Kasumi-1 (cell line): Measurements from ENCODE around the gene ITGAX.

Experiments
- DNase-seq, 2 experiments: peaks; one replicate each; lab custom pipeline; 2025; lab: John Stamatoyannopoulos, UW

The ITGAX gene

GRCh38 chr16:31348579-31348978 lies 6.4 kb upstream of the ITGAX start:
- peak in 1 of 2 experiments; percentile 28 for DNase-seq

DNA sequence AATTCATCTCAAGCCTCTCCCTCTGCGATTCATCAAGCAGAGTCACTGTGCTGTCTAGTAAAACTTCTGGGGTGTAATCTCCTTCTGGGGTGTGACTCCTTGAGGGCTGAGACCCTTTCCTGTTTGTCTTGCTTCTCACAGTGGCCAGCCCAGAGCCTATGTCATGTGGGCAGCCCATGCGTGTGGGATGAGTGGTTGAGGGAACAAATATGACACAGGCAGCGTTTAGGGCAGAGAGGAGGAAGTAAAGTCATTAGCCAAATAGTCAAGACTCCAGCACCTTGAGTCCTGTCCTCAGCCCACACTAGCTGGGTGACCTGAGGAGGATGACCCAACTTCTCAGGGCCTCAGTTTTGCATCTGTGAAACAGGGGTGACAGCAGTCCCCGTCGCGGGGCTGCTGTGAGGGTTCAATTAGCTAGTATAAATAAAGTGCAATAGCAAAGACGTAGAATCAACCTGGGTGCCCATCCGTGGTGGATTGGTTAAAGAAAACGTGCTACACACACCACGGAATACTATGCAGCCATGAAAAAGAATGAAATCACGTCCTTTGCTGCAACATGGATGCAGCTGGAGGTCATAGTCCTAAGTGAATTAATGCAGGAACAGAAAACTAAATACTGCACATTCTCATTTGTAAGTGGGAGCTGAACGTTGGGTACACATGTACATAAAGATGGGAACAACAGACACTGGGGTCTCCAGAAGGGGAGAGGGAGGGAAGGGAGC lies 4.5 kb upstream of the ITGAX start:
- DNase-seq = peak in 1 of 2 experiments; percentile 2

DNA sequence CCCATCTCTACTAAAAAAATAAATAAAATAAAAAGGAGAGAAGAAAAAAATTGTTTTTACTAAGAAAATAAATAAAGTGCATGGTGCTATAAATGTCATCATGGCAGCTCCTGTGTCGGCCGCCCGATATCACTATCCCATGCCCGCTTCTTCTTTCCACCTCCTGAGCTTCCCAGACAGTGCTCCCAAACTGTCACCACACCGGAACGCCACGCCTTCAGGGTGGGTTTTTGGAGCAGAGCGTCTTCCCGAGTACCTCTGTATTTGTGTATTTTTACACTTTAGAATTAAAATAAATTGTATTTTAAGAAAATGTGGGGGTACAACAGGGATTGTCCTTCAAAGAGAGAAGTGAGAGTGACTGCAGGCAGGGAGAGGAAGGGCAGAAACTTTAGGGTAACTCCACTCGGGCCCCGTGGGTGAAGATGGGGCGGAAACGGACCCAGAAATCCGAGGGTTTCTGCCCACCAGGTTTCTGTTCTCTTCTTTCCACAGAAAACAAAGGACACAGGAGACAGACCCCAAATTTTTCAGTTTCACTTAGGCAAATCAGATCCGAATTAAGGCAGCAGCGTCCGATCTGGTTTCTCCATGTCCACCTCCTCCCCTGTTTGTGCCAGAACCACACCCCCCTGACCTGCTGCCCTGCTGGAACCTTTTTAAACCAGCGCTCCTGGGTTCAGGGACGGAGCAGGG lies 3.6 kb upstream of the ITGAX start:
- DNase-seq = no peak

GRCh38 chr16:31351942-31352325 lies 3.0 kb upstream of the ITGAX start:
- DNase-seq = peak; percentile 34 to 47

- peak; percentile 68 to 84 for DNase-seq
These were observed 2.4 kb upstream of the ITGAX start for GRCh38 chr16:31352376-31353115.

DNA sequence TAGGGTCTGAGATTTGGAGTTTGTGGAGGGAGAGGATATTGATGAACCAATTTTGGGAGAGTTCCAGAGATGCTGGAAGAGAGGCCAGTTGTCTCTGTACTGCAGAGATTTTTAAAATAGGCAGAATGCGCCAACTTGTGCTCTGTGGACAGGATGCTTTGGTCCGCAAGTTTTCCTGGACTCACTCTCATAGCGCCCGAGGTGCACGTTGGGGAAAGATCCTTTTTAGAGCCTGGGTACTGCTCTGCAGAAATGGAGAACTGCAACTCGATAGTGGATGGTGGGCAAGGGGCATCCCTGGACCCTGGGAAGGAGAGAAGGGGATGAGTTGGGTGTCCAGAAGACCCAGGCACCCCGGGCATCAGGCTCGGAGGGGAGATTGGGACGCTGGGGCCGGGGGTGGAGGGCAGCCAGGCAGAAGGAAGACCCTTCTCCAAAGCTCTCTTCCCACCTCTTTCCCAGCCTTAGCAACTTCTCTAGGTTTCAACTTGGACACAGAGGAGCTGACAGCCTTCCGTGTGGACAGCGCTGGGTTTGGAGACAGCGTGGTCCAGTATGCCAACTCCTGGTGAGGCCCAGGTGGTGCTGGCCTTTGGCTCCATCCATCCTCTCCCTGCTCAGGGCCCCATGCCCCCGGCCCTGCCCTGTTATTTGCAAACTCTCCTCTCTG lies 590 bp downstream of the ITGAX start:
- DNase-seq = no peak

DNA sequence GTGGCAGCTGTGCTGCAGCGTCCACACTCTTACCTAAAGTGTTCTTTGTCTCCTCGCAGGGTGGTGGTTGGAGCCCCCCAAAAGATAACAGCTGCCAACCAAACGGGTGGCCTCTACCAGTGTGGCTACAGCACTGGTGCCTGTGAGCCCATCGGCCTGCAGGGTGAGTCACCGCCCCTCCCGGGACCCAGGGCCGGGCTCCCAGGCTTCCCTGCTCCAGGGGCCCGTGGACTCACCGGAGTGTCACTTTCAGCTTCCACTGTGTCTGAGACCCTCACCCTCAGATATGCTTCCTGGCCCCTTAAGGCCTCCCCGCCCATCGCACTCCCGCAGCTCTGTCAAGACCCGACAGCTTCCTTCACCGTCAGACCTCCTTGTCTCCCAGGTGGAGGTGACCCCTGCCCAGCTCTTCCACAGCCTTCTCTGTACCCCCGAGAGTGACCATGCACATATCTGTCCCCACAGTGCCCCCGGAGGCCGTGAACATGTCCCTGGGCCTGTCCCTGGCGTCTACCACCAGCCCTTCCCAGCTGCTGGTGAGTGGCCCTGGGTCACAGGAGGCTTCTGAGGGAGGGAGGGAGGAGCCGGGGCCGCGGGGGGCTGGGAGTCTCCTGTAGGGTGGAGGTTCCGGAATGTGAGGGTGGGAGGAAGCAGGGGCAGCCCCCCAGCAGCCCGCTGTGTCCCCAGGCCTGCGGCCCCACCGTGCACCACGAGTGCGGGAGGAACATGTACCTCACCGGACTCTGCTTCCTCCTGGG lies 1.8 kb downstream of the ITGAX start:
- DNase-seq = no peak

GRCh38 chr16:31357324-31358109 lies 2.5 kb downstream of the ITGAX start:
- peak in 1 of 2 experiments; percentile 1 for DNase-seq

DNA sequence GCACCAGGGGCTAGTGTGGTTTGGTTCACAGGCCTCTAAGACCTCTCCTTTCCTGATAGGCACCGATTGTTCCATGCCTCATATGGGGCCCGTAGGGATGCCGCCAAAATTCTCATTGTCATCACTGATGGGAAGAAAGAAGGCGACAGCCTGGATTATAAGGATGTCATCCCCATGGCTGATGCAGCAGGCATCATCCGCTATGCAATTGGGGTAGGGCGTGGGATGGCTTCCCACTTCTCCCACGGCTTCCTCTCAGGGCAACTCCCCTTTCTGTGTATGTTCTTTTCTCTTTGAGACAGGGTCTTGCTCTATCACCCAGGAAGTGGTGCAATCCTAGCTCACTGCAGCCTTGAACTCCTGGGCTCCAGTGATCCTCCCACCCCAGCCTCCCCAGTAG lies 5.3 kb downstream of the ITGAX start:
- peak; percentile 16 to 30 for DNase-seq

- DNase-seq = no peak
These were observed 6.5 kb downstream of the ITGAX start for GRCh38 chr16:31361201-31362110.

GRCh38 chr16:31362476-31363405 lies 7.8 kb downstream of the ITGAX start:
- no peak for DNase-seq

DNA sequence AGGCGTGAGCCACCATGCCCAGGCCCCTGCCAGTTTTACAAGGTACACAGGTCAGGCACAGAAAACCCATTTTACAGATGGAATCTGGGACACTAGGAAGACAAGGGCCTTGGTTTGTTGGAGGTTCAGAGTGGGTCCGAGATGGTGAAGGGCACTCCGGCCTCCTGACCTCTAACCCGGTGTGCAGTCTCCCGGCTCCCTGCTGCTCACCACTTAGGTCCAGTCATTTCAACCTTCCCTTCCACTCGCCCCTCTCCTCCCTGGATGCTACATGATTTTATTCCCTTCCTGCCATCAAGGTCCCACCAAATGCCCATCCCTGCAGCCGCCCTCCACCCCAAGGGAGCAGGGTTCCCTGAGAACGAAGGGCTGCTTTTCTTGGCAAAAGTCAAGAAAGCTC lies 8.7 kb downstream of the ITGAX start:
- DNase-seq = no peak

DNA sequence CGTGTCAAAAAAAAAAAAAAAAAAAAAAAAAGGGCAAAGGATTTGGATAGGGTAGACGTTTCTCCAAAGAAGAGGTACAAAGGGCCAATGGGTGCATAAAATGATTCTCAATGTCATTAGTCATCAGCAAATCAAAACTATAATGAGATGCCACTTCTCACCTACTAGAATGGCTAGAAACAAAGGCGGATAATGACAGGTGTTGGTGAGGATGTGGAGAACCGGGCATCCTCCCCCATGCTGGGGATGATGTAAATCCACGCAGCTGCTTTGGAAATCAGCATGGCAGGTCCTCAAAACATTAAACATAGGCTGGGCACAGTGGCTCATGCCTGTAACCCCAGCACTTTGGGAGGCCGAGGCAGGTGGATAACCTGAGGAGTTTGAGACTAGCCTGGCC lies 9.4 kb downstream of the ITGAX start:
- DNase-seq = no peak

- no peak for DNase-seq
These were observed 10.3 kb downstream of the ITGAX start for GRCh38 chr16:31365131-31365865.

GRCh38 chr16:31367853-31368252 lies 12.9 kb downstream of the ITGAX start:
- DNase-seq = peak; percentile 59 to 66

DNA sequence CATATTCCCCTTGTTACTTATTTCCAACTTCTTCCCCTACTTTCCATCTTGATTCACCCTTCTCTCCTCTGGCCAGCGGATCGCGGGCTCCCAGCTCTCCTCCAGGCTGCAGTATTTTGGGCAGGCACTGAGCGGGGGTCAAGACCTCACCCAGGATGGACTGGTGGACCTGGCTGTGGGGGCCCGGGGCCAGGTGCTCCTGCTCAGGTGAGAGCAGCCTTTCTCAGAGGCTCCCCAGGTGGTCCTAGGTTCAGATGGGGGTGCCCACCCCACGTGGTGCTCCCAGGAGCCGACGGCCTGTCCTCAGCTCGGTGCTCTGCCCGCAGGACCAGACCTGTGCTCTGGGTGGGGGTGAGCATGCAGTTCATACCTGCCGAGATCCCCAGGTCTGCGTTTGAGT lies 16.0 kb downstream of the ITGAX start:
- DNase-seq = no peak

DNA sequence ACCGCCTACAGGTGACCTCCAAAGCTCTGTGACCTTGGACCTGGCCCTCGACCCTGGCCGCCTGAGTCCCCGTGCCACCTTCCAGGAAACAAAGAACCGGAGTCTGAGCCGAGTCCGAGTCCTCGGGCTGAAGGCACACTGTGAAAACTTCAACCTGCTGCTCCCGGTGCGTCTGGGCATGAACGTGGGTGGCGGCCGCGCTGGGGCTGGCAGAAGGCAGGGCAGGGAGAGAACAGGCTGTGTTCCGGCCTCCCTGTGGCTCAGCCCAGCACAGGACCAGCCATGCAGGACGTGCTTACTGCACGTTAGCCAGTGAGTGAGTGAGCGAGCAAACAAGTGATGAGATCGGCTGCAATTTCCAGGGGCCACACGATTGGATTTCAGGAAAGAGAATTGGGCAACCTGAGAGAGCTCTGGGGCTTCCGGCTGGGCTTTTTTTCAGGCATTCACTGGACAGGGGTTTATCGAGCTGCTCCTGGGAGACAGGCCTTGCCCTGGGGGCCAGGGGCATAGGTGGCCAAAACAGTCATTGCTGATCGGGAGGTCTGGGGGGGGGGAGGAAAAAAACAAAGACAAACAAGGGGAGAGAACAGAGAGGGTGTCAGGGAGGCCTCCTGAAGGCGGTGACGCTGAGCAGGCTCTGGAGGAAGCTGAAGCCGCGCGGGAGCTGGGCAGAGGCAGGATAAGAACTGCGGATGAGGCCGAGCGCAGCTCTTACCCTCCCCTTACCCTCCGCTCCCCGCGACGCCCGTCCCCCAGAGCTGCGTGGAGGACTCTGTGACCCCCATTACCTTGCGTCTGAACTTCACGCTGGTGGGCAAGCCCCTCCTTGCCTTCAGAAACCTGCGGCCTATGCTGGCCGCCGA lies 16.9 kb downstream of the ITGAX start:
- DNase-seq = no peak
